ENCODE data around the gene VPS33B.
A peak's percentile ranks its signal among the peaks of the same experiment; 100 is the strongest.

The VPS33B gene

GRCh38 chr15:90974216-90974615 is 48.2 kb downstream of the VPS33B start:
- DNase-seq (ENCODE audit: low spot score): no peak

GRCh38 chr15:90972133-90972532 is 50.3 kb downstream of the VPS33B start:
- no peak for DNase-seq (ENCODE audit: low spot score)

- no peak for DNase-seq (ENCODE audit: low spot score)
Observed at GRCh38 chr15:90970274-90970673, 52.1 kb downstream of the VPS33B start.

GRCh38 chr15:90968434-90968833 is 54.0 kb downstream of the VPS33B start:
- DNase-seq (ENCODE audit: low spot score): no peak

- DNase-seq (ENCODE audit: low spot score): no peak
Observed at GRCh38 chr15:90967206-90967605, 55.2 kb downstream of the VPS33B start.

GRCh38 chr15:90966262-90966661 is 56.1 kb downstream of the VPS33B start:
- DNase-seq (ENCODE audit: low spot score): no peak

GRCh38 chr15:90962021-90962420 is 60.4 kb downstream of the VPS33B start:
- DNase-seq (ENCODE audit: low spot score): no peak

GRCh38 chr15:90960298-90961091 is 61.9 kb downstream of the VPS33B start:
- DNase-seq (ENCODE audit: low spot score): no peak

- DNase-seq (ENCODE audit: low spot score): no peak
Observed at GRCh38 chr15:90959894-90960293, 62.5 kb downstream of the VPS33B start.

- DNase-seq (ENCODE audit: low spot score): no peak
Observed at GRCh38 chr15:90959028-90959595, 63.3 kb downstream of the VPS33B start.

GRCh38 chr15:90957791-90958190 is 64.6 kb downstream of the VPS33B start:
- DNase-seq (ENCODE audit: low spot score): no peak

GRCh38 chr15:90957031-90957790 is 65.2 kb downstream of the VPS33B start:
- no peak for DNase-seq (ENCODE audit: low spot score)

- peak; percentile 91 for DNase-seq (ENCODE audit: low spot score)
Observed at GRCh38 chr15:90956274-90957030, 65.9 kb downstream of the VPS33B start.

- no peak for DNase-seq (ENCODE audit: low spot score)
Observed at GRCh38 chr15:90955624-90956273, 66.6 kb downstream of the VPS33B start.

GRCh38 chr15:90954712-90955623 is 67.4 kb downstream of the VPS33B start, which contains the start of gene RCCD1:
Gene RCCD1 (plus strand): TSS chr15:90954884. CDS start chr15:90956735, 1,851 bp downstream.
- DNase-seq (ENCODE audit: low spot score): peak; percentile 99

GRCh38 chr15:90953947-90954711 is 68.3 kb downstream of the VPS33B start:
- DNase-seq (ENCODE audit: low spot score): no peak

GRCh38 chr15:90952901-90953677 is 69.3 kb downstream of the VPS33B start:
- no peak for DNase-seq (ENCODE audit: low spot score)

- no peak for DNase-seq (ENCODE audit: low spot score)
Observed at GRCh38 chr15:90950676-90951075, 71.7 kb downstream of the VPS33B start.

Data from germinal center (tissue), 1 donor.